PC-9 (cell line): ENCODE results near the gene AHRR. TPM values are rescaled to one million over a fixed set of nuclear protein-coding genes. Genes with fewer than 3 reads are reported as not detected.

Experiments used
- BruUV-seq: library from RNA; stranded (reverse); fragments of 400-500 nt; replicated peaks from 2 replicates; lab custom pipeline; 2021; lab: Mats Ljungman, UMichigan
- CTCF ChIA-PET: fragments of 300-600 bp; sonication (Branson Sonifier 250); formaldehyde crosslinking; loops from one replicate; lab custom pipeline; 2022; ENCODE audit warnings: antibody characterized with exemption; lab: Charles Lee
- POLR2A ChIA-PET: fragments of 300-600 bp; sonication (Branson Sonifier 250); formaldehyde crosslinking; loops from one replicate; lab custom pipeline; 2022; ENCODE audit warnings: antibody characterized with exemption; ENCODE audit not compliant: unreplicated experiment; lab: Charles Lee
- DNase-seq, 2 experiments: peaks; one replicate each; pipeline versions ENCODE4 v3.0.0 to v3.0.0-alpha.2; 2015 to 2022; ENCODE audit warnings: mixed read lengths in 1 of 2
- H2AFZ ChIP-seq: fragments of 200-600 bp; sonication (generic); 2 replicates; pipeline ENCODE4 v1.8.1; 2017; ENCODE audit warnings: antibody characterized with exemption
- H3F3A ChIP-seq: fragments of 200-600 bp; sonication (generic); 2 replicates; pipeline ENCODE4 v1.8.1; 2017; ENCODE audit warnings: antibody characterized with exemption, mild to moderate bottlenecking, low read depth; ENCODE audit not compliant: insufficient read depth
- H3K27ac ChIP-seq: fragments of 200-600 bp; sonication (generic); 2 replicates; pipeline ENCODE4 v1.6.1; 2016; ENCODE audit warnings: mixed run types
- H3K27me3 ChIP-seq: fragments of 200-600 bp; sonication (generic); 2 replicates; pipeline ENCODE4 v1.6.1; 2016; ENCODE audit warnings: low read depth, mixed run types; ENCODE audit not compliant: insufficient read depth
- H3K36me3 ChIP-seq: fragments of 200-600 bp; sonication (generic); 2 replicates; pipeline ENCODE4 v1.6.1; 2016; ENCODE audit warnings: low read depth, mixed run types
- H3K4me1 ChIP-seq: fragments of 200-600 bp; sonication (generic); replicated peaks from 2 replicates; pipeline ENCODE4 v1.6.1; 2016; ENCODE audit warnings: mixed run types; ENCODE audit not compliant: insufficient read depth
- H3K4me2 ChIP-seq: fragments of 200-600 bp; sonication (generic); 2 replicates; pipeline ENCODE4 v1.6.1; 2017; ENCODE audit warnings: mixed run types
- H3K4me3 ChIP-seq: fragments of 200-600 bp; sonication (generic); 2 replicates; pipeline ENCODE4 v1.6.1; 2016; ENCODE audit warnings: mixed run types
- H3K79me2 ChIP-seq: fragments of 200-600 bp; sonication (generic); 2 replicates; pipeline ENCODE4 v1.6.1; 2017; ENCODE audit warnings: low read depth, mixed run types
- H3K9me2 ChIP-seq: fragments of 200-600 bp; sonication (generic); 2 replicates; pipeline ENCODE4 v1.8.1; 2017; ENCODE audit warnings: mild to moderate bottlenecking; ENCODE audit not compliant: insufficient read depth
- H3K9me3 ChIP-seq: fragments of 200-600 bp; sonication (generic); 2 replicates; pipeline ENCODE4 v1.8.1; 2016; ENCODE audit warnings: low read depth; ENCODE audit not compliant: insufficient read depth
- H4K20me1 ChIP-seq: fragments of 200-600 bp; sonication (generic); 2 replicates; pipeline ENCODE4 v1.8.1; 2017; ENCODE audit not compliant: insufficient read depth
- EZH2 ChIP-seq: fragments of 200-600 bp; sonication (generic); IDR thresholded peaks from 2 replicates; pipeline ENCODE4 v1.8.0; 2017; ENCODE audit warnings: antibody characterized with exemption, low read depth
- intact Hi-C: fragments of 100-400 bp; cut with micrococcal nuclease; formaldehyde crosslinking; loops from one replicate; pipeline ENCODE4 v1.10.0; 2022; ENCODE audit not compliant: unreplicated experiment
- total RNA-seq: library from RNA; stranded (reverse); gene quantifications from 2 replicates; pipeline ENCODE4 v1.2.3, GENCODE V29; 2021
- TF ChIP-seq, protein P1 (sequence below): fragments of 200-600 bp; sonication (generic); conservative IDR thresholded peaks from 2 replicates; pipeline ENCODE4 v1.6.1; 2017; ENCODE audit warnings: mixed run types, antibody characterized with exemption, mild to moderate bottlenecking, moderate library complexity

AHRR gene
- total RNA-seq, 1 experiment from 2014 or later, result 7.2 TPM

DNA sequence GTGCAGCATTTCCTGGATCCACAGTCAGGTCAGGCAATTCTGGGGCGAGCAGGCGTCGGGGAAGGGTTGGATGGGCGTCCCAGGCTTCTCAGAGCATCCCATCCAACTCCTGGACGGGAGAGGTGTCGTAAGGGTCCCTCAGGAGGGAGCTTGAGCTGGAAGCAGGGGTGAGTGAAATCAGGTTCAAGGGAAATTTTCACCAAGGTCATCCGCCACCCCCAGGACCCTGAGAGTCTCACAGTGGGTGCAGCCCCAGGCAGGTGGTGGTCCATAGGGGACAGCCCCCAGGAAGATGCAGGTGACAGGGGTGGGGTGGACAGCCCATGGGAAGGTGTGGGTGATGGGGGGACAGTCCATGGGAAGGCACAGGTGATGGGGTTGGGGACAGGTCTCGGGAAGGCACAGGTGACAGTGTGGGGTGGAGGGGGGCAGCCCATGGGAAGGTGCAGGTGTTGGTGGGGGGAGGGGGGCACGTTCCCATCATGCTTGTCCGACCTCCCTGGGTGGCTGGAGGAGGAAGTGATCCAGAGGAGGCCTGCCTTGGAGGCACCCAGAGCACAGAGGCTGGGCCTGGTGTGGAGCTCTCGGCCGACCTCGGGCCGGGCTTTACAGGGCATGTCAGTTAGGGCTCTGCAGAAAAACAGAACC lies 48.9 kb downstream of the AHRR start:
- BruUV-seq, result no TSS peak
- TF ChIP-seq EZH2, result no peak
- TF ChIP-seq, protein P1, sequence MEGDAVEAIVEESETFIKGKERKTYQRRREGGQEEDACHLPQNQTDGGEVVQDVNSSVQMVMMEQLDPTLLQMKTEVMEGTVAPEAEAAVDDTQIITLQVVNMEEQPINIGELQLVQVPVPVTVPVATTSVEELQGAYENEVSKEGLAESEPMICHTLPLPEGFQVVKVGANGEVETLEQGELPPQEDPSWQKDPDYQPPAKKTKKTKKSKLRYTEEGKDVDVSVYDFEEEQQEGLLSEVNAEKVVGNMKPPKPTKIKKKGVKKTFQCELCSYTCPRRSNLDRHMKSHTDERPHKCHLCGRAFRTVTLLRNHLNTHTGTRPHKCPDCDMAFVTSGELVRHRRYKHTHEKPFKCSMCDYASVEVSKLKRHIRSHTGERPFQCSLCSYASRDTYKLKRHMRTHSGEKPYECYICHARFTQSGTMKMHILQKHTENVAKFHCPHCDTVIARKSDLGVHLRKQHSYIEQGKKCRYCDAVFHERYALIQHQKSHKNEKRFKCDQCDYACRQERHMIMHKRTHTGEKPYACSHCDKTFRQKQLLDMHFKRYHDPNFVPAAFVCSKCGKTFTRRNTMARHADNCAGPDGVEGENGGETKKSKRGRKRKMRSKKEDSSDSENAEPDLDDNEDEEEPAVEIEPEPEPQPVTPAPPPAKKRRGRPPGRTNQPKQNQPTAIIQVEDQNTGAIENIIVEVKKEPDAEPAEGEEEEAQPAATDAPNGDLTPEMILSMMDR, result no peak
- no peaks in the 10 kb centered on the region for H3K79me2 ChIP-seq
- no peaks in the 10 kb centered on the region for H3F3A ChIP-seq
- H3K4me1 ChIP-seq, result no peaks in the 10 kb centered on the region
- no peaks in the 10 kb centered on the region for H3K36me3 ChIP-seq
- peaks cover 18% of the 10 kb centered on the region; the same call in 1 of the 2 replicates for H4K20me1 ChIP-seq
- H2AFZ ChIP-seq, result no peak overlapping the region
- ChIA-PET POLR2A (no interaction called here), CTCF (interaction anchor here (0.6 kb wide), 1 partner anchor 77 kb away, joined by 5 read pairs; no protein-coding TSS in a partner anchor)
- intact Hi-C loops, result no loop called here
- DNase-seq, result no peak
- H3K27me3 ChIP-seq, result no peaks in the 10 kb centered on the region
- H3K4me3 ChIP-seq, result no peak overlapping the region
- H3K9me3 ChIP-seq, result no peaks in the 10 kb centered on the region; the same call in 1 of the 2 replicates
- H3K4me2 ChIP-seq, result no peak overlapping the region
- H3K9me2 ChIP-seq, result no peaks in the 10 kb centered on the region
- no peak overlapping the region for H3K27ac ChIP-seq

DNA sequence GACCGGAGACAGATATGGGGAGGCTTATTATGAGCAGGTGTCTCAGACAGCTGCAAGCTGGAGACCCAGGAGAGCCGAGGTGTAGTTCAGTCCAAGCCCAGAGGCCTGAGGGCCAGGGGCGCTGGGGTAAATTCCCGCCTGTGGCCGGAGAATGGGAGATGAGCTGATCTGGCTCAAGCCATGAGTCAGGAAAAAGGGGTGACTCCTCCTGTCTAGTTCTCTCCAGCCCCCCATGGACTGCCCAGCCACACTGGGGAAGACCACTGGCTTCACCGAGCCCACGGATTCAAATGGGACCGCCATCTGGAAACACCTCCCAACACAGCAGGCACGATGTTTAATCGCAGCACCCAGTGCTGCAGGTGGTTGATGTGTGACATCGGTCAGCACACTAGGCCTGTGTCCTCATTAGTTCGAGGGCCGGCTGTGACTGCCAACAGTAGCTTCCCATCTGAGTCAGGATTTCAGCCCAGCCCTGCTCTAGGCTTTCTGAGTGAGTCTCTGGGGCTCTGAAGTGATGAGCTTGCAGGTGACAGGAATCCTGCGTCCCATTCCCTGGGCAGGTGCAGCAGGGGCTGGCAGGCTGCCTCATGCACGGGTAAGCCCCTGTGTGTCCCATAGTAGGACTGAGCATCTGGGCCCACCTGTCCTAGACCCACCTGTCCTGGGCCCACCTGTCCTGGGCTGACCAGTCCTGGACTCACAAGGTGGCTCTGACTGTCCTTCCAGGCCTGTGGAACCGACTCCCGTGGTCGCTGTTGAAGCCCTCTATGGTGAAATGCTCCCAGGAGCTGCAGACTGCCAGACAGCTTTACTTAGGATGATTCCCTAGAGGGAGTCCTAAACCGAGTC lies 49.7 kb downstream of the AHRR start:
- Histone ChIP-seq H3K4me3 (no peak overlapping the region), H3K27ac (no peak overlapping the region), H3K9me2 (no peaks in the 10 kb centered on the region), H3K27me3 (no peaks in the 10 kb centered on the region), H2AFZ (no peak overlapping the region), H3K4me1 (no peaks in the 10 kb centered on the region), H3K9me3 (no peaks in the 10 kb centered on the region), H3K4me2 (no peak overlapping the region), H4K20me1 (peaks cover 18% of the 10 kb centered on the region; the same call in 1 of the 2 replicates), H3K79me2 (no peaks in the 10 kb centered on the region), H3F3A (no peaks in the 10 kb centered on the region), H3K36me3 (no peaks in the 10 kb centered on the region)
- no peak for DNase-seq
- TF ChIP-seq, protein P1, result no peak
- no peak for TF ChIP-seq EZH2
- intact Hi-C loops, result no loop called here
- POLR2A ChIA-PET, result no interaction called here
- CTCF ChIA-PET, result interaction anchor here (0.6 kb wide), 1 partner anchor 76 kb away, joined by 5 read pairs; no protein-coding TSS in a partner anchor
- BruUV-seq, result no TSS peak

DNA sequence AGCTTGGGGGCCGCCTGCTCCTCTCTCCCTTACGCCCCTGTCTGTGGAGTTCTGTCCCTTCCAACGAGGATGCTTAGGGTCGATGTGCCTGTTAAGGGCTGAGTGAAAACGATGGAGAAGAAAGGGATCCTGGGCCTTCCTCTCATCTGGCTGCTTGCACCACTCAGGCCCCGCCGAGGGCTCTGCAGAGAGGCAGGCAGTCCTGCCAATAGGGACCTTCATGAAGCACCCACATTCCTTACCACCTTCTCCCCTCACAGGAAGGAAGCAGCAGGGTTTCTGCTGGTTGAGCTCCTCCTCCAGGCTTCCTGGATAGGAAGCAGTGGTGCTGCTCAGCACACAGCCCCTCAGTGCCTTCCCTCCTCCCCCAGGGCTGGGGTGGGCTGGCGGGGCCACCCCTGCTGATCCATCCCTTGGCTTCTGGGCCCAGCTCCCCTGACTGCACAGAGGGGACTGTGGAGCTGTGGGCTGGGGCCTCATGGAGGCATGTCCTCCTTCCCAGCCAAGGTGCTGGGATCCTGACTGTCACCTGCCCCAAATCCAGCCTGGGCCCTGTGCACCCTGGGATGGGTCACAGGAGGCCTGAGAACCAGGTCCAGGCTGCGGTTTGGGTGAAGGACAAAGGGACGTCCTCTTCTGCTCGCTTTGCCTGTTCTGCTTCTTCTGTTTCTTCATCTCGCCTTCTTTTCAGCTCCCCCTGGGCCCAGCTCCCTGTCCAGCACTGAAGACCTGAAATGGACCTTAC lies 50.5 kb downstream of the AHRR start:
- TF ChIP-seq, protein P1, result no peak
- TF ChIP-seq EZH2, result no peak
- no peaks in the 10 kb centered on the region for H3K4me1 ChIP-seq
- no peak overlapping the region for H3K4me3 ChIP-seq
- no peaks in the 10 kb centered on the region for H3K9me2 ChIP-seq
- H3K4me2 ChIP-seq, result no peak overlapping the region
- intact Hi-C loops, result no loop called here
- no peaks in the 10 kb centered on the region for H3F3A ChIP-seq
- H3K36me3 ChIP-seq, result no peaks in the 10 kb centered on the region
- no peak overlapping the region for H3K27ac ChIP-seq
- no TSS peak for BruUV-seq
- H4K20me1 ChIP-seq, result peaks cover 18% of the 10 kb centered on the region; the same call in 1 of the 2 replicates
- ChIA-PET POLR2A (no interaction called here), CTCF (no interaction called here)
- no peak overlapping the region for H2AFZ ChIP-seq
- no peak for DNase-seq
- no peaks in the 10 kb centered on the region for H3K9me3 ChIP-seq
- no peaks in the 10 kb centered on the region for H3K27me3 ChIP-seq
- no peaks in the 10 kb centered on the region for H3K79me2 ChIP-seq
